Measurements from ENCODE around the gene NKX1-1. TPM values are rescaled to one million over a fixed set of nuclear protein-coding genes. Genes with fewer than 3 reads are reported as not detected.

The NKX1-1 gene
- total and polyA plus RNA-seq, 9 of the 15 experiments (the other 6 are each of a cell fraction or from before 2014, with no cell fraction given): not detected

DNA sequence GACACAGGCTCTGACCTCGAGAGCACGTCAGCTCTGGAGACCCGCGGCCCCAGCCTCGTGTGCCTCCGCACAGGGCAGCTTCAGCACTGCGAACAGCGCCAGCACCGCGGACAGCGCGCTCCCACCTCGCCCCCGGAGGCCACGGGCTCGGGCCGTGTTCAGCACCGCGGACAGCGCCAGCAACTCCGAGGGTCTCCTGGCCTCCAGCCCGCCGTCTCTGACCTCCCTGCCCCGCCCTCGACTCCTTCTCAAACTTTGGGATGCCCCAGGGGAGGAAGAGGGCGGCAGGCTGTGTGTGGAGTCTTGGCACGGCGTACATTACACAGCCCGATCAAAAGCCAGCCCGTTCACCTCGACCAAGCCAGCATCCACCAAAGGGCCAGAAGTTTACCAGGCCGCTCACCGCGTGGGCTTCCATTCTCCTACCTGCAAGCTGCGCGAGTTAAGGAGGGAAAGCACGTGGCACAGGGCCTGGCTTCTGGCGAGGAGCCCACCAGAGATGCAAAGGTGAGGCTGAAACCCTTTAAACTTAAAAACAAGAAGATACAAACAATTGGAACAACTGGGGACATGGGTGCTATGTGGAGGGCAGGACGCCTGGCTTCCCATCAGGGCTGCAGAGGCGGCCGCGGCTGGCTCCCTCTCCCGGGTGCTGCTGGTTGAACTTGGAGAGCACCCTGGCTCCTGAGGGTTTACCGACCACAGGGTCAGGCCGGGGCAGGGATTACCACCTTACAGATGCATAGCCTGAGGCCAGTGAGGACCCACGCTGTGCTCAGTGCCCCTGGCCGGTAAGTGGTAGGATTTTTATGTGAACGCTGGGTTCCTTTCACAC is 4.5 kb upstream of the NKX1-1 start (continued):
- peak; percentile 50; the same call in 1 of the 2 replicates for TF ChIP-seq XRCC5 (IDR thresholded peaks at IDR 0.05; ENCODE audit: low read depth, low read length)
- TF ChIP-seq HNRNPK (IDR thresholded peaks at IDR 0.05; ENCODE audit: low read depth, low read length, poor library complexity, severe bottlenecking): no peak
- TF ChIP-seq RUNX1 (IDR thresholded peaks at IDR 0.05; ENCODE audit: low read depth): no peak
- TF ChIP-seq BHLHE40 (IDR thresholded peaks at IDR 0.05; ENCODE audit: low read length): 0 out of 2 replicates have a peak, but pooled peaks have one; percentile 41
- TF ChIP-seq ZNF431 (CRISPR knock-in tag; IDR thresholded peaks at IDR 0.05): peak; percentile 96
- TF ChIP-seq, protein P1, sequence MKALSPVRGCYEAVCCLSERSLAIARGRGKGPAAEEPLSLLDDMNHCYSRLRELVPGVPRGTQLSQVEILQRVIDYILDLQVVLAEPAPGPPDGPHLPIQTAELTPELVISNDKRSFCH (CRISPR knock-in tag; IDR thresholded peaks at IDR 0.05): no peak
- TF ChIP-seq, protein P1 (tag; IDR thresholded peaks at IDR 0.05): peak; percentile 90
- TF ChIP-seq ZNF232 (CRISPR knock-in tag; IDR thresholded peaks at IDR 0.05): peak; percentile 100
- TF ChIP-seq, protein P2, sequence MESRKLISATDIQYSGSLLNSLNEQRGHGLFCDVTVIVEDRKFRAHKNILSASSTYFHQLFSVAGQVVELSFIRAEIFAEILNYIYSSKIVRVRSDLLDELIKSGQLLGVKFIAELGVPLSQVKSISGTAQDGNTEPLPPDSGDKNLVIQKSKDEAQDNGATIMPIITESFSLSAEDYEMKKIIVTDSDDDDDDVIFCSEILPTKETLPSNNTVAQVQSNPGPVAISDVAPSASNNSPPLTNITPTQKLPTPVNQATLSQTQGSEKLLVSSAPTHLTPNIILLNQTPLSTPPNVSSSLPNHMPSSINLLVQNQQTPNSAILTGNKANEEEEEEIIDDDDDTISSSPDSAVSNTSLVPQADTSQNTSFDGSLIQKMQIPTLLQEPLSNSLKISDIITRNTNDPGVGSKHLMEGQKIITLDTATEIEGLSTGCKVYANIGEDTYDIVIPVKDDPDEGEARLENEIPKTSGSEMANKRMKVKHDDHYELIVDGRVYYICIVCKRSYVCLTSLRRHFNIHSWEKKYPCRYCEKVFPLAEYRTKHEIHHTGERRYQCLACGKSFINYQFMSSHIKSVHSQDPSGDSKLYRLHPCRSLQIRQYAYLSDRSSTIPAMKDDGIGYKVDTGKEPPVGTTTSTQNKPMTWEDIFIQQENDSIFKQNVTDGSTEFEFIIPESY (CRISPR knock-in tag; IDR thresholded peaks at IDR 0.05): peak; percentile 98
- TF ChIP-seq LARP7 (IDR thresholded peaks at IDR 0.05): no peak
- TF ChIP-seq, protein P3, sequence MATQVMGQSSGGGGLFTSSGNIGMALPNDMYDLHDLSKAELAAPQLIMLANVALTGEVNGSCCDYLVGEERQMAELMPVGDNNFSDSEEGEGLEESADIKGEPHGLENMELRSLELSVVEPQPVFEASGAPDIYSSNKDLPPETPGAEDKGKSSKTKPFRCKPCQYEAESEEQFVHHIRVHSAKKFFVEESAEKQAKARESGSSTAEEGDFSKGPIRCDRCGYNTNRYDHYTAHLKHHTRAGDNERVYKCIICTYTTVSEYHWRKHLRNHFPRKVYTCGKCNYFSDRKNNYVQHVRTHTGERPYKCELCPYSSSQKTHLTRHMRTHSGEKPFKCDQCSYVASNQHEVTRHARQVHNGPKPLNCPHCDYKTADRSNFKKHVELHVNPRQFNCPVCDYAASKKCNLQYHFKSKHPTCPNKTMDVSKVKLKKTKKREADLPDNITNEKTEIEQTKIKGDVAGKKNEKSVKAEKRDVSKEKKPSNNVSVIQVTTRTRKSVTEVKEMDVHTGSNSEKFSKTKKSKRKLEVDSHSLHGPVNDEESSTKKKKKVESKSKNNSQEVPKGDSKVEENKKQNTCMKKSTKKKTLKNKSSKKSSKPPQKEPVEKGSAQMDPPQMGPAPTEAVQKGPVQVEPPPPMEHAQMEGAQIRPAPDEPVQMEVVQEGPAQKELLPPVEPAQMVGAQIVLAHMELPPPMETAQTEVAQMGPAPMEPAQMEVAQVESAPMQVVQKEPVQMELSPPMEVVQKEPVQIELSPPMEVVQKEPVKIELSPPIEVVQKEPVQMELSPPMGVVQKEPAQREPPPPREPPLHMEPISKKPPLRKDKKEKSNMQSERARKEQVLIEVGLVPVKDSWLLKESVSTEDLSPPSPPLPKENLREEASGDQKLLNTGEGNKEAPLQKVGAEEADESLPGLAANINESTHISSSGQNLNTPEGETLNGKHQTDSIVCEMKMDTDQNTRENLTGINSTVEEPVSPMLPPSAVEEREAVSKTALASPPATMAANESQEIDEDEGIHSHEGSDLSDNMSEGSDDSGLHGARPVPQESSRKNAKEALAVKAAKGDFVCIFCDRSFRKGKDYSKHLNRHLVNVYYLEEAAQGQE (IDR thresholded peaks at IDR 0.05; ENCODE audit: borderline replicate concordance): peak; percentile 100
- TF ChIP-seq, protein P3 (CRISPR knock-in tag; IDR thresholded peaks at IDR 0.05; ENCODE audit: low read depth): peak; percentile 100
- no peak for TF ChIP-seq SRSF3 (IDR thresholded peaks at IDR 0.05; ENCODE audit: insufficient read depth, low read length)
- peak; percentile 100 for TF ChIP-seq NCOA1 (IDR thresholded peaks at IDR 0.05; ENCODE audit: low read depth)
- peak; percentile 100 for TF ChIP-seq STAG1 (CRISPR knock-in tag; IDR thresholded peaks at IDR 0.05; ENCODE audit: borderline replicate concordance)
- peak; percentile 39; the same call in 1 of the 2 replicates for TF ChIP-seq RBFOX2 (IDR thresholded peaks at IDR 0.05; ENCODE audit: low read depth, low read length)
- TF ChIP-seq, protein P4, sequence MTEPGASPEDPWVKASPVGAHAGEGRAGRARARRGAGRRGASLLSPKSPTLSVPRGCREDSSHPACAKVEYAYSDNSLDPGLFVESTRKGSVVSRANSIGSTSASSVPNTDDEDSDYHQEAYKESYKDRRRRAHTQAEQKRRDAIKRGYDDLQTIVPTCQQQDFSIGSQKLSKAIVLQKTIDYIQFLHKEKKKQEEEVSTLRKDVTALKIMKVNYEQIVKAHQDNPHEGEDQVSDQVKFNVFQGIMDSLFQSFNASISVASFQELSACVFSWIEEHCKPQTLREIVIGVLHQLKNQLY (CRISPR knock-in tag; conservative IDR thresholded peaks at IDR 0.05): peak in 1 of 2 experiments; percentile 100; a peak in 2 of 4 replicates

Measured in K562 (cell line).